ENCODE results near the gene PLSCR3.

- TF ChIP-seq POLR2A (IDR thresholded peaks at IDR 0.05) (no peak), CTCF (IDR thresholded peaks at IDR 0.05) (no peak), EP300 (IDR thresholded peaks at IDR 0.05; ENCODE audit: low read depth) (no peak)
Observed at GRCh38 chr17:7391307-7391706, 3.0 kb downstream of the PLSCR3 start.
